Stimulated activated CD4-positive, alpha-beta T cell treated with anti-CD3 and anti-CD28 coated beads, Interleukin-1b, Interleukin-23, amount 100 ng/mL, for 48 hours (primary cell): Measurements from ENCODE around the gene ARPC2.

Experiments
- DNase-seq: peaks from one replicate; pipeline ENCODE4 v3.0.0-alpha.2; 2020

ARPC2 gene

DNA sequence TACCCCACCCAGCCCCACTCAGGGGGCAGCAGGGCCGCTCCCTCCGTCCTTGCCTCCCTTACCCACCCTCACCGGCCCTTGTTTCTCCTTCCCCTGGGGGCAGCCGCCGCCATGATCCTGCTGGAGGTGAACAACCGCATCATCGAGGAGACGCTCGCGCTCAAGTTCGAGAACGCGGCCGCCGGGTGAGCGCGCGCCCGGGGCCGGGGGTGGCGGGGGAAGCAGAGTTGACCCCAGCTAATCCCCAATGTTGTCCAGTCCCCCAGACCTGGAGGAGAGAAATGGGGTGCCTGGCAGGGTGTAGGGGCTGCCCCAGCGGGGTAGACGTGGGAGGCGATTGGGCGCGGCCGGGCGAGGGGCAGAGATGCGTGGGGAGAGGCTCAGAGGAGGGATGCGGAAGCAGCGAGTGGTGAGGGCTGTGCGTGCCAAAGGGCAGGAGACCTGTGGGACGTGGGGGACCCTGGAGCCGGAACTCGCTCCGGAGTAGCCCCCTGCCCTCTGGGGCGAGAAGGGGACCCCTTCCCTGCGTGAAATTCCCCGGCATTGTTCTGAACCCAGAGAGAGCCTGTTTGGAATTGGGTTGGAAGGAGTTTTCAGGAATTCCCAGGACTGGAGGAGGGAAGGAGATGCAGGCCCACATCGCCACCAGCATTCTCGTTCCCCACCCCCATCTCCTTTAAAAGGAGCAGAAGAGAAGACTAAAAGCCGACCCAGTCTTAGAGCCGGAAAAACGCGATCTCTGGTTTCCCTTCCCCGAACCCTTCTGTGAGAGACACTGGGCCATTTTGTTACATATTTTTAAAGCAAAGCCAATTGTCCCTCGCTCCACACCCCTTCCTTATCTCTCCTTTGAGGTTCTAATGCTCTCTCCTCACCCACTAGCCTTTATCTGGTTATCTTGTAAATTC is 625 bp downstream of the ARPC2 start:
- DNase-seq, result peak; percentile 78

DNA sequence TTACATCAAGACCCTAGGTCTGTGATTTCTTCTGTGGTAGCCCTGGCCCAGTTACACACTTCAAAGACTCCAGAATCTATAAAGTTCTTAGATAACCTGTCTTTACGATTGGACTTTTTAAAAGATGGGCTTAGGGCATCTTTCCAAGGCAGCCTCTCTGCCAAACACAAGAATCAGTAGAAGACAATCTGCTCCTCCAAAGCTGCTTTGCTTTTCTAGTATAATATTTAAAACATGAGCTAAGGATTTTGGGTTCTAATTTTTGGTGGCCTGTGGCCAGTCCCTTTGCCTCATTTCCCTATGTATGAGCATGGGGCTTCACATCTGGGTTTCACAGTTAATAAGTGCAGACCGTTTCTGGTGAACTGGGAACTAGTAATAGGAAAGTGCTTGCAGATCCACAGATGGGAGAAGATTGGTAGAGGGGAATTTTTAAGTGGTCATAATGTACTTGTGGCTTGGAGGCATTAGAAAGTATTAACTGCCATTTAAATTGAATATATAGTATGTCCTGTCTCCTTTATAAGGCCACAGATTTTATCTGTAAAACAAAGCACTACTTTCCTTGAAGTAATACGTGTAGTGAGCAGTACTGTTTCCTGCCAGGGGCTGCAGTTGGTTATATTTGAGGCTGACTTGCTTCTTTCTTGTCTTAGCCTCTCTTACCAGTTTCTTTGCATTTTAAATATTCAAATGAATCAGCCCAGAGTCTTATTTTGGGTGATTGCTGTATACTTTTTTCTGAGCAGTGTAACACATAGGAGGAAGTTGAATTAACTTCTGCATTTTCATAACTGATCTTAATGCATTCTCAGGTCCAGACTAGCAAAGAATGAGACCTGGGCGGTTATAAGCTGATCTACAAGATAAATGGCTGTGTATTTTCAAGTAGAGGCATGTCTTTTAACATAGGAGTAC is 1.5 kb downstream of the ARPC2 start:
- peak; percentile 32 for DNase-seq

DNA sequence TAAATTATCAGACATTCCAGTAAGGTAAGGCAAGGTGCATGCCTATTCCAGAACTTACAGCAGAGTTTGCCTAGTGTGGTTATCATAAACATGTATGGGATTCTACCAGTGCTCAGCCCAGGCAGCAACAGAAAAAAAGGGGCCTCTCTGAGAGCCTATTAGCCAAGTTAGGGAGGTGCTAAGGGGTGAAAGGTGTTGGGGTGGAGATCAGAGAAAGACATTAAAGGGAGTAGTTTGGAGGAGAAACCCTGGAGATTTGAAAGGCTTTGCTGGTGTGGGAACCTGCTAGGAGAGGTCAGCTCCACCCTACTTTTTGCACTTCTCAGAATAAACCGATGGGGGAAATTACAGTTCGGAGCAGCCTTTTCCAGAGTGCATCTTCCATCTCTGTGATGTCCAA is 2.9 kb downstream of the ARPC2 start:
- DNase-seq, result no peak

DNA sequence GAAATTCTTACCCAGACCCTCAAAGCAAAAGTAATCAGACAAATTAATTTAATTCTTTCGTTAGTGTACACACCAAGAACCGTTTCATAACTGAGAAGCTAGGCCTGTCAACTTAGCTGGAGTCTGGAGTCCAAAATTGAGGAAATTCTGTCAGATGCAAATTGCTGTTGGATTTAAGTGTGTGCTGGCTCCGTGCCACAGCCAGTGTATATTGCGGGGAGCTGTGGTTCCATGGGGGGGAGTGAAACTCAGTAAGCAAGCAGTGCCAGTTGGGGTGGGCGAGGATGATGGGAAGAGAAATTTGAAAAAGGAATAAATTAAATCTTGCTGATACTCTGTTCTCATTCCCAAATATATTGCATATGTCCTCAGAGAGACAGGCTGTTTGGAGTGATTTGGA is 4.0 kb downstream of the ARPC2 start:
- no peak for DNase-seq

DNA sequence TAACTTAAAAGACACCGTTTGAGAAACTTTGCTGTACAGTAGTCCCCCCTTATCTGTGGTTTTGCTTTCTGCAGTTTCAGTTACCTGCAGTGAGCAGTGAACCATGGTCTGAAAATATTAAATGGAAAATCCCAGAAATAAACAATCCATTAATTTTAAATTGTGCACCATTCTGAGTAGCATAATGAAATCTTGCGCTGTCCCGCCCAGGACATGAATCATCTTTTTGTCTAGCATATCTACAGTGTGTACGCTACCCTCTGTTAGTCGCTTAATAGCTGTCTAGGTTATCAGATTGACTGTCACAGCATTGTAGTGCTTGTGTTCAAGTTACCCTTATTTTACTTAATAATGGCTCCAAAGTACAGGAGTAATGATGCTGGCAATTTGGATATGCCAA is 6.1 kb downstream of the ARPC2 start:
- DNase-seq, result no peak

DNA sequence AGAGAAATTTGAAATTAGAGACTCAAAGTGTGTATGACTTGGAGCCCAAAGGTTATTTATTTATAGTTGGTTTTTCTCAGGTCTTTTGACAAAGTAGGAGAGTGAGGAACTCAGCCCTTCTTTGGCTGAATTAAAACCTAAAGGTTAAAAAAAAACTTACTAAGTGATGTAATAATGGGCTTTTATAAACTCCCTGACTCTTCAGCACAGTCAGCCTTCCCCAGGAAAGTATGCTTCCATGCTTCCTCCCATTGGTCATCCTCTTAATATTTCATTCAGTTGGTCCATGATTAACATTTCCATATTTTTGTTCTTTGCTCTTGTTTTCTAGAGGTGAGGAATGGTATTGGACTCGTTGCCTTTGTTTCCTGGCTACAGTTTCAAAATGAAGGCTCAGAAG is 7.2 kb downstream of the ARPC2 start:
- DNase-seq, result no peak

DNA sequence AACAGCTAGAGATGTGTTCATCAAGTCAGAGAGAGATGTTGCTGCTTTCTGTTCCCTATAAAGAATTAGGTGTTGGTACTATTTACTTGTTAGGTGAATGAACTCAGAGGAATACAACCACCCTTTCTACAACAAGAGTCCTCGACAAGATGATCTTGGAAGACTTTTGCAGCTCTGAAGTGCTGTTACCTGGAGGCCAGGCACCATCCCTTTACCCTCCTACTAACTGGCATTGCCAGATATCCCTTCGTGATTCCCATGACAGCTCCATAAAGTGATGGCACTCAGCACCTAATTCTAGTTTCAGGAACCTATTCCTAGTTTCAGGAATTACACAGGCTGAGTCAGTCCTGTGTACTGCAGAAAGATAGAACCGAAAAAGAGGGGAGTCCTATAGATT is 9.9 kb downstream of the ARPC2 start:
- no peak for DNase-seq

DNA sequence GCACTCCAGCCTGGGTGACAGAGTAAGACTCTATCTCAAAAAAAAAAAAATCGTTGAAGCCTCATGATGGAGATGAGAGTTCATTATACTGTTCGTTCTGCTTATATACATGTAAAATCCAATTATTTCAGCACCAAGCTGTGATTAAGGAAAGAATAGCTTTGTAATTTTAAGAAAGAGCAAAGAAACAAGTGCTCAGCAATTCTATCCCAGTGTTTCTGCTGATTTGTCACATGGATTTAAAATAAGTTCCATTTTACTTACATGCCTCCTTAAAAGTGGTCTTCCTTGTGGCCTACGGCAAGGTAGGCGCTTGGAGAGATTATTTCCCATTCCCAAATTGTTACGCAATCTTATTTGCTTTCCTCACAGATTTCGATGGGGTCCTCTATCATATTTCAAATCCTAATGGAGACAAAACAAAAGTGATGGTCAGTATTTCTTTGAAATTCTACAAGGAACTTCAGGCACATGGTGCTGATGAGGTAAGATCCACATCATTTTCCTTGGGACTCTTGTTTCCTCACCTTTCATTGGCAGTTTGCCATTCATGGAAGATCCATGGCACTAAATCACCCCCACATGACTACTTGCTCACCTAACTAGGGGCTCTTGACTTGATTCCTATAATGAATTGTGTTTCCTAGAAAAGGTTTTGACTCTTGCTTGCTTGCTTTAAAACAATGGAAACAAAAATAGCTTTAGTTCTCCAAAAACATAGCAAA is 11.5 kb downstream of the ARPC2 start:
- no peak for DNase-seq

DNA sequence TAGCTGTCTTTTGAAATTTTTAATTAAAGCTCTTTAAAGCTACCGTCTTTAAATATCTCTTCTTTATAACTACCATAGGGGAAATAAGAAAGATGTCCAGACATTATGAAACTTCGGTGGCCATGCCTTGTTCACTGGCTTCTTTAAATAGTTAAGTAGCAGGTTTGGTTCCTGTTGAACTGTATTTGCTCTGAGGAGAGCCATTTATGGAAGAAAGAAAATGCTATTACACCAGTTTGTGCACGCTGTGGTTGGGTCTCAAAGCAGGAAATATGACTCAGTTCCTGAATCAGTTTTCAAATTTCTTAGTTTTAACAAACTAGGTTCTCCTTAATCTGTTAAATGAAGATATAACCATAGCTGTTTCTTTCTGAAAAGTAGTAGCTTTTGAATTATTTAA is 12.2 kb downstream of the ARPC2 start:
- peak; percentile 47 for DNase-seq

DNA sequence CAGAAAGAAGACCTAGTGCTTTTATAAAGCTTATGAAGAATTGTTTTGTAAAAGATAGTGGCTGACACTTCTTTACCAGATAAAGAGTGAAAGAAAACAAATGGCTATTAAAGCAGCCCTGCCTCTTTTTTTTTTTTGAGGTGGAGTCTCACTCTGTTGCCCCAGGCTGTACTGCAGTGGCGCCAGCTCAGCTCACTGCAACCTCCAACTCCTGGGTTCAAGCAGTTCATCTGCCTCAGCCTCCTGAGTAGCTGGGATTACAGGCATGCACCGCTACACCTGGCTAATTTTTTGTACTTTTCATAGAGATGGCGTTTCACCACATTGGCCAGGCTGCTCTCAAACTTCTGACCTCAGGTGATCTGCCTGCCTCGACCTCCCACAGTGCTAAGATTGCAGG is 12.9 kb downstream of the ARPC2 start:
- DNase-seq, result peak; percentile 31

DNA sequence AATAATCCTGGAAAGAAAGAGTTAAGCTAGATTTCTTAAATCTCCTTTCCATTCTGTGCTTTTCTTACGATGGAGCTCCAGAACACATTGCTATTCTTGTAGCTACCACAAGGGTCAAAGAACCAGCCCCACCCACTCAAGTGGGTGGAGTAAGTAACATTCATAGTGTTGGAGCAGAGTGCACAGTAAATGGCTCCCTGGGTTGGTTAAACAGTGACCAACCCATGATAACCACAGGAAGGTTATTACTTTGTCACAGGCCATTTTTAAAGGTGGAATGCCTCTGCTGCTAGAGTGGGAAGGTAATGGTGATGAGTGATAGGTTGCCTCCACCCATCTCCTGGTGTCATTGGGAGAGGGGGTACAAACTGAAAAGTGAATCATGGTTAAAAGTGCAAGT is 13.9 kb downstream of the ARPC2 start:
- peak; percentile 55 for DNase-seq

DNA sequence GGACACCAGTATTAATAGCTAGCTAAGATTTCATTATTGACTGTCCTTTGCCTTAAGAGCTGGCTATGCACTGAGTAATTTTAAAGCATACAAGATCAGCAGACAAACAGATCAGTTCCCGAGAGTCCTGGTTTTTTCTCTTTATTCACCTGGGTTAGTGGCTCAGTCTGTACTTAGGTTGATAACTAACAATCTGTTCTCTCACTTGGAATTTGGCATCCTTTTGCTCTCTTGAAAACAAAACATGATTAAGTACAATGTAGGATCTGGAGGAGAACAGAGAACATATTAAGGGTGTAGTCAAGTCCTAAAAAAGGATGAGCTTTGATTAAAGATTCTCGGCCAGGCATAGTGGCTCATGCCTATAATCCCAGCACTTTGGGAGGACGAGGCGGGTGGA is 16.6 kb downstream of the ARPC2 start:
- no peak for DNase-seq

DNA sequence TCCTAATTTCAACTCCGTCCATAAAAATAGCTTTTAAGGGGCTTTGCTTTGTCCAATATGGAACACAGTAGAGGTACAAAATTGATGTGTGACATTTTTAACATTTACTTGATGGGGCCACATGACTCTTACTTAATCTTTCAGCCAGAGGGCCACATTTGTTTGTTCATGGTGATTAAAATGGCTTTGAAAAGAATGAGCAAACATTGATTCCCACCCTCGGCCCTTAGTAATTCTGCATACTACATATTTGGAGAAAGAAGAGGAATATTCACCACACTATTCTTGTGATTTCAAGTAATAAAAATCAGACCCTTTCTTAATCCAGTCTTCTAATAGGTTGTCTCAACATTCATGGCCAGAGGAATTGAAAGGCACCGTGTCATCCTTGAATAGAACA is 17.5 kb downstream of the ARPC2 start:
- no peak for DNase-seq

DNA sequence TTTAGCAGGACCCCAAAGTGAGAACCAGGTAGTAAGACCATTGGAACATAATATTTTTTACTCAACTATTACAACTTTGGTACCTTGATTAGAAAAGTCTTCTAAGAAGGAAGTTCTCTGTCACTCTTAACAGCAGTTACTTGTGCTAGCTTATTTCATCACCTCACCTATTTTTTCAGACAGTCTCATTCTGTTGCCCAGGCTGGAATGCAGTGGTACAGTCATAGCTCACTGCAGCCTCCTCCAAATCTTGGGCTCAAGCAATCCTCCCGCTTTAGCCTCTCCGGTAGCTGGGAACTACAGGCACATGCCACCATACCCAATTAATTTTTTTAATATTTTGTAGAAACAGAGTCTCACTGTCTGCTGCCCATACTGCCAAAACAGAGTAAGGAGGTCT is 18.0 kb downstream of the ARPC2 start:
- DNase-seq, result no peak

DNA sequence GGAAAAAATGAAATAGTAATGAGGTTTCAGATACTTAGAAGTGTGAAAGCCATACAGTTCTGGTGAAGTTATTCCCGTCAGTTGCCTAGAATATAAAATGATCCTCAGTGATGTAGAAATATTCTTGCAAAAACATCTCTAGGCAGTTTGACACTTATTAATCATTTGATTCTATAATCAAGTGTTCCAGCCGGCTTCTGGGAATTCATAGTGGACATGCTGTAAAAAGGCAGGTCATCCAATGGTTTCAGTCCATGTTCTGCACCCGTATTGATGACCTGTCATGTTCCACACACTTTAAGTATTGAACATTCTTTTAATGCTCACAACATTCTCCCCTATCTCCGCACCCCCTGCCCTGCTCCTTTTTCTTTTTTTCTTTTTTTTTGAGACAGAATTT is 19.8 kb downstream of the ARPC2 start:
- no peak for DNase-seq

DNA sequence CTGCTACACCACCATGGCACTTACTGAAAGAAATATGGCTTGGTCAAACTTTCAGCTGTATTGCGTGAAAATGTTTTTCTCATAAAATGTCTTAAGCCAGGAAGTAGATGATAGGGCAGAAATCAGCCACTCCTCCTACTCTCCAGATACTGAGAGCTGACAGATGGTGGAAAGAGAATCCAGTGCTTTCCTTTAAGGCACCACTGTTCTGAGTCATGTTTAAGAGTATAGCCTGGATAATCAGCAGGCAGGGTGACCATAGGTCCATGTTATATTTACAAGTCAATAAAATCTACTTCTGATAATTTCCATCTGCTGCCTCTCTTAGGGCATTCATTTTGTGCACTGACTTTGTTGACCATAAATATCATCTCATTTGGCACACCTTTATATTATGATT is 21.9 kb downstream of the ARPC2 start:
- DNase-seq, result no peak

DNA sequence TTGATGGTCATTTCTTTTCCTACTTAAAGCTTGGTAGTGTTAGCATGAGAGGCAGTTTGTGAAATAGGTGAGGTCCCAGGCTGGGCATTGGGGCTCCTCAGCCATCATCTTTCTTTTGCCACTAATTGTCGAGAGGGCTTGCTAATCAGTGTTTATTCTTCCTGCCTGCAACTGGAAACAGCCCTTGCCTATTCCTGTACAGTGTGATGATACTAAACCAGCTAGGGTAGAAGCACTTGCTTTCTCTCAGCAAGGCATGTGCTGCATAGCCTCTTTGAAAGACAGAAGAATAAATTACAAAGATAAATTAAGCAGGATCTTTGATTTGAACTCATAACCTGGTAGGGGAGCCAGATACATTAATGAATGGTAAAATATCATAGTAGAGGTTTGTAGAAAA is 27.2 kb downstream of the ARPC2 start:
- no peak for DNase-seq

DNA sequence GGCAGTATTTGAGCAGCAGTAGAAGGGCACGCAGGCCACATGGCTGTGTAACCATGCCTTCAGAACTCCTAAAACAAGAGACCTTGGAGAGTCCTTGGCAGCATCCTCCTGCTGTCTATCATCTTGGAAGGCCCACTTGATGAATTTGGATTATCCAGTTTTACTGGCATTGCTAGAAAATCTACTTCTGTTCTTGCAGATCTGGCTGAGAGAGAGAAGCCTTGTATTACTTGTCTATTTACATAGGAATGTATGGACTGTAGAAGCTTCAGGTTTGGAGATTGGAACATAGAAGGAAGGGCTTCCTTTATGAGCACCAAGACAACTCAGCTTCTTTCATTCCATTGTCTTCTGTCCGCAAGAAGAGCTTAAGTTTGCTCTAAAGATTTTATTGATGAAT is 27.7 kb downstream of the ARPC2 start:
- DNase-seq, result no peak

DNA sequence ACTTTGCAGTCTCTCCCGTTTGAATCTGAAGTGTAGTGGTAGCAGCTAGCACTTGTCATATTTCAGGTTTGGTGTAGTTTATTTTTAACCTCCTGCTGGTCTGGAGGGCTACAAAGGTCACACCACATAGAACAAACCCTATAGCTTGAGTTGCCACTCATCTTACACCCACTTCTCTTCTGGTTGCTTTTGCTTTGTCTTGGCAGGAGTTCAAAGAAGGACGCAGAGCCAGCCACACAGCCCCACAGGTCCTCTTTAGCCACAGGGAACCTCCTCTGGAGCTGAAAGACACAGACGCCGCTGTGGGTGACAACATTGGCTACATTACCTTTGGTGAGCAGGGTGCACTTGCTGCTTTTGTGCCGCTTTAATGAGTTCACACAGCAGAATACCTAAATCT is 28.2 kb downstream of the ARPC2 start:
- no peak for DNase-seq

DNA sequence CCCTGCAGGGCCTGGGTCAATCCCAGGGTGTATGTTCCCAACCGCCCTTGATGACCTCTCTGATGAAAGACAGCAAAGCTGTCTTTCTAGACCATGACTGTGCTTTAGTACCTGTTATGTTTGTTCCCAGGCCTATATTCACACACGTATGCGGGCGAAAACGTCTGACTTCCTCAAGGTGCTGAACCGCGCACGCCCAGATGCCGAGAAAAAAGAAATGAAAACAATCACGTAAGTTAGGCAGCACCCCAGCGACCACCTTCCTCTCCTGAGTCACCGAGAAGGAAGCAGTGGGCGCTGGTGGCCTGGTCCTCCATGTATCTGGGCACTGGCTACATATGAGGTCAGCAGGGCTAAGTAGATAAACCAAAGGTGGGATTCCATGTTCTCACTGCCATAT is 32.7 kb downstream of the ARPC2 start:
- DNase-seq, result no peak

DNA sequence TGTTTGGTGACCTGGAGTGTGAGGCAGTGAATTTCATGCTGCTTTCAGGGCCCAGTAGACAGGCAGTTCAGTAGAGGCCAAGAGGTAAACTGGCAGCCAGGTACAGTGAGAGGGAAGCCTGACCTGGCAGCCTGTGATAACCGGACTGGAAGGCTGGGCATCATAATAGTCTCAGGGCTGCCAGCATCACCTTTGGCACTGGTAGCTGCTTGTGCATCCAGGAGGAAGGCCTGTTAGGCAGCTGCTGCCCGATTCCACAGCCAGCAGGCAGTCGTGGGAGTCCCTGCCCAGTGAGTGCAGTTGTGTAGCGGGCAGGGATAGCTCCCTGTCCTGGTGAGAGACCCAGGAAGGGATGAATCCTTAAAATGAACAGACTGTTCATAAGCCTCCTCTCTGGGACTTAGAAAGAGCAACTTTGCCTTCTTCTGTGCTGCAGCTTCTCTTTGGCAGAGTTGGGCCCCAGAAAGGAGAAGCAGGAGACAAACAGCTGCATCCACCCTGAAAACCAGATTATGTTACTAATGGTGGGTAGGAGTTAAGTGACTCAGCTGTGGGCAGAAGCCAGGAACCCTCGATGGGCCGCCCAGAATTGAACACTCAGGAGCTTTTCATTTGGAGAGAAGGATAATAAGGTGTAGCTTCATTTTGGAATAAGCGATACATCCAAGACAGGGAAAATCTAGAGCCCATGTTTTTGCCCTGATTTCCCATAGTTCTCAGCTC is 35.7 kb downstream of the ARPC2 start:
- no peak for DNase-seq

DNA sequence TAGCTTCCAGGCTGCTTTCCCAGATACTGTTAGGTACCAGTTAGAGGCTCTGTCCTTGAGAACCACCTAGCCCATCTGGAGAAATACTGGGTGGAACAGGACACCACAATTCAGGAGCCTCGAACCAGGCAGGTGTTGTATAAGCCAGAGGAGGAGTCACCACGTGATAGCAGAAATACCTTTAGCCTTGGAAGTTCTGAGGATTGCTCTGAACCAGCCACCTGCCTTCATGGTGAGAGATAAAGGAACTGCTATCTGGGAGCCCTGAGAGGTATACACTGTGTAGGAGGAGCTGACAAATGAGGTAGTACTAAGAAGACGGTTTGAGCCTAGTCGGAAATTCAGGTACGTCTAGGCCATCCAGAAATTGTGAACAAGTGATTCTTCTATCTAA is 36.2 kb downstream of the ARPC2 start:
- DNase-seq, result no peak

DNA sequence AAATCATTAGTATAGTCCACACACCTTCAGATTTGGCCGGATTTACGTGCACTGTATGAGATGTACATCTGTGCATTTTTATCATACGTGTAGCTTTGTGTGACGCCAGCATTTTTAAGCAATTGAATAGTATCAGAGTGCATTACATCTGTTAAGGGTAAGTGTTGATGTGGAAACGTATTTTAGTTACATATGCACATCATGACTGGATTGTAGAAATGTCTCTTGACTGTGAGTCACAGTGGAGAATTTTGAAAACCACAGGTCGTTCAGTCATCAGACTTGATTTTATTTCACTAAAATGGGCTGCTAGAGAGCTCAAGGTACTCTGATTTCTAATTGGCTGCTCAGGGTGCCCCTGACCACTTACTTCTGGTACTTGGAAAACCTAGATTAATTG is 38.5 kb downstream of the ARPC2 start:
- DNase-seq, result no peak
